HT1080 (cell line): ENCODE results near the gene FGFBP3. TPM values are rescaled to one million over a fixed set of nuclear protein-coding genes. Genes with fewer than 3 reads are reported as not detected.
A peak's percentile ranks its signal among the peaks of the same experiment; 100 is the strongest.
"Not testable (repeated sequence)": the region's sequence is repeated elsewhere in the genome, so short reads cannot be mapped to it uniquely, and the experiment has no call there.

ENCODE experiments used
- DNase-seq: peaks from one replicate; pipeline ENCODE4 v3.0.0-alpha.2; 2015; ENCODE audit warnings: low read depth
- total RNA-seq: library from RNA; depleted of rRNA; stranded (reverse); fragments of >200 nt; shearing (Covaris generic); gene quantifications from 2 replicates; pipeline ENCODE4 v1.2.3, GENCODE V29; 2014

FGFBP3 gene
- total RNA-seq, 1 experiment from 2014 or later, result 2.9 TPM

GRCh38 chr10:91901784-91902677 is 7.3 kb downstream of the FGFBP3 start:
- peak; percentile 92 for DNase-seq

GRCh38 chr10:91897421-91897820 is 11.9 kb downstream of the FGFBP3 start:
- DNase-seq, result no peak

- DNase-seq, result no peak
Observed at GRCh38 chr10:91896212-91896756, 13.0 kb downstream of the FGFBP3 start.

GRCh38 chr10:91894261-91894685 is 15.0 kb downstream of the FGFBP3 start:
- not testable (repeated sequence) for DNase-seq

GRCh38 chr10:91893051-91893450 is 16.2 kb downstream of the FGFBP3 start:
- DNase-seq, result no peak

- peak; percentile 82 for DNase-seq
Observed at GRCh38 chr10:91891125-91892001, 17.9 kb downstream of the FGFBP3 start.

- DNase-seq, result no peak
Observed at GRCh38 chr10:91887272-91888076, 21.8 kb downstream of the FGFBP3 start.

GRCh38 chr10:91886954-91887271 is 22.4 kb downstream of the FGFBP3 start:
- no peak for DNase-seq

GRCh38 chr10:91885362-91886079 is 23.8 kb downstream of the FGFBP3 start:
- DNase-seq, result no peak

GRCh38 chr10:91884536-91884935 is 24.8 kb downstream of the FGFBP3 start:
- no peak for DNase-seq

- DNase-seq, result no peak
Observed at GRCh38 chr10:91883549-91884444, 25.5 kb downstream of the FGFBP3 start.

- peak; percentile 23 for DNase-seq
Observed at GRCh38 chr10:91880310-91880709, 29.0 kb downstream of the FGFBP3 start.

- no peak for DNase-seq
Observed at GRCh38 chr10:91879515-91880170, 29.6 kb downstream of the FGFBP3 start.

GRCh38 chr10:91875779-91876178 is 33.5 kb downstream of the FGFBP3 start:
- DNase-seq, result no peak

- no peak for DNase-seq
Observed at GRCh38 chr10:91875156-91875555, 34.1 kb downstream of the FGFBP3 start.

GRCh38 chr10:91865562-91866081 is 43.7 kb downstream of the FGFBP3 start:
- no peak for DNase-seq

- DNase-seq, result no peak
Observed at GRCh38 chr10:91864744-91865143, 44.5 kb downstream of the FGFBP3 start.

- no peak for DNase-seq
Observed at GRCh38 chr10:91864099-91864498, 45.2 kb downstream of the FGFBP3 start.

- DNase-seq, result no peak
Observed at GRCh38 chr10:91860885-91861284, 48.4 kb downstream of the FGFBP3 start.
